Stimulated activated CD8-positive, alpha-beta memory T cell treated with anti-CD3 and anti-CD28 coated beads, Interleukin-4, amount 100 ng/mL, for 48 hours (primary cell): ENCODE measurements around the gene FAXC.

Experiments used
- DNase-seq: peaks from one replicate; pipeline ENCODE4 v3.0.0-alpha.2; 2020

FAXC gene

GRCh38 chr6:99349171-99350141, at the start of gene FAXC:
Gene FAXC (minus strand): TSS chr6:99349674. CDS start chr6:99349372, 302 bp downstream.
- DNase-seq, result peak; percentile 37

- no peak for DNase-seq
Measured at GRCh38 chr6:99397287-99397686, 47.8 kb upstream of the FAXC start.

GRCh38 chr6:99393698-99394531, 44.4 kb upstream of the FAXC start, which contains the start of gene COQ3:
Gene COQ3 (minus strand): TSS chr6:99394195. CDS start chr6:99394179, 16 bp downstream.
- peak; percentile 81 for DNase-seq

GRCh38 chr6:99393366-99393697, 43.9 kb upstream of the FAXC start:
- no peak for DNase-seq

GRCh38 chr6:99390896-99391295, 41.4 kb upstream of the FAXC start:
- no peak for DNase-seq

- DNase-seq, result no peak
Measured at GRCh38 chr6:99384507-99384906, 35.0 kb upstream of the FAXC start.

- DNase-seq, result no peak
Measured at GRCh38 chr6:99378636-99379035, 29.2 kb upstream of the FAXC start.

- no peak for DNase-seq
Measured at GRCh38 chr6:99369533-99369932, 20.1 kb upstream of the FAXC start.

- no peak for DNase-seq
Measured at GRCh38 chr6:99366852-99367251, 17.4 kb upstream of the FAXC start.

GRCh38 chr6:99364026-99364425, 14.6 kb upstream of the FAXC start:
- no peak for DNase-seq

GRCh38 chr6:99362678-99363268, 13.3 kb upstream of the FAXC start:
- peak; percentile 31 for DNase-seq

GRCh38 chr6:99359800-99360199, 10.3 kb upstream of the FAXC start:
- DNase-seq, result no peak

- no peak for DNase-seq
Measured at GRCh38 chr6:99356641-99357040, 7.2 kb upstream of the FAXC start.

GRCh38 chr6:99354983-99355382, 5.5 kb upstream of the FAXC start:
- DNase-seq, result no peak

- no peak for DNase-seq
Measured at GRCh38 chr6:99353126-99353525, 3.7 kb upstream of the FAXC start.

GRCh38 chr6:99350573-99350972, 1.1 kb upstream of the FAXC start:
- DNase-seq, result no peak

GRCh38 chr6:99348288-99349170, 945 bp downstream of the FAXC start:
- no peak for DNase-seq

GRCh38 chr6:99347804-99348203, 1.7 kb downstream of the FAXC start:
- no peak for DNase-seq

GRCh38 chr6:99346595-99346994, 2.9 kb downstream of the FAXC start:
- no peak for DNase-seq

GRCh38 chr6:99345164-99345563, 4.3 kb downstream of the FAXC start:
- DNase-seq, result no peak

- DNase-seq, result no peak
Measured at GRCh38 chr6:99344289-99344688, 5.2 kb downstream of the FAXC start.

- DNase-seq, result no peak
Measured at GRCh38 chr6:99341862-99342455, 7.5 kb downstream of the FAXC start.
